A673 (cell line): Measurements from ENCODE around the gene NRL. TPM values are rescaled to one million over a fixed set of nuclear protein-coding genes. Genes with fewer than 3 reads are reported as not detected.
"Not testable (repeated sequence)": the region's sequence is repeated elsewhere in the genome, so short reads cannot be mapped to it uniquely, and the experiment has no call there.

Experiments
- BruUV-seq: library from RNA; stranded (reverse); fragments of 400-500 nt; replicated peaks from 2 replicates; lab custom pipeline; 2021; lab: Mats Ljungman, UMichigan
- CTCF ChIA-PET: fragments of 300-600 bp; sonication (Branson Sonifier 250); formaldehyde crosslinking; loops from one replicate; lab custom pipeline; 2022; ENCODE audit warnings: antibody characterized with exemption; lab: Charles Lee
- POLR2A ChIA-PET: fragments of 300-600 bp; sonication (Branson Sonifier 250); formaldehyde crosslinking; loops from one replicate; lab custom pipeline; 2022; ENCODE audit warnings: antibody characterized with exemption; ENCODE audit not compliant: low non-redundant PET; lab: Charles Lee
- DNase-seq: peaks from one replicate; pipeline ENCODE4 v3.0.0-alpha.2; 2015; ENCODE audit warnings: low spot score
- H3K27ac ChIP-seq: fragments of 200-600 bp; sonication (generic); 2 replicates; pipeline ENCODE4 v1.5.1; 2016; ENCODE audit warnings: mixed run types, low read depth, mild to moderate bottlenecking, mixed read lengths, antibody characterized with exemption, low read length; ENCODE audit not compliant: poor library complexity, severe bottlenecking
- H3K27me3 ChIP-seq: fragments of 200-600 bp; sonication (generic); replicated peaks from 2 replicates; pipeline ENCODE4 v1.6.1; 2017; ENCODE audit warnings: mixed run types, low read depth, mild to moderate bottlenecking, mixed read lengths, antibody characterized with exemption, low read length; ENCODE audit not compliant: insufficient read depth, poor library complexity
- H3K36me3 ChIP-seq: fragments of 200-600 bp; sonication (generic); 2 replicates; pipeline ENCODE4 v1.6.1; 2016; ENCODE audit warnings: mixed run types, mild to moderate bottlenecking, mixed read lengths, antibody characterized with exemption, low read length; ENCODE audit not compliant: insufficient read depth, poor library complexity, severe bottlenecking
- H3K4me1 ChIP-seq: fragments of 200-600 bp; sonication (generic); 2 replicates; pipeline ENCODE4 v1.6.1; 2017; ENCODE audit warnings: mixed run types, mild to moderate bottlenecking, mixed read lengths, antibody characterized with exemption, low read length; ENCODE audit not compliant: insufficient read depth, poor library complexity, severe bottlenecking
- H3K4me3 ChIP-seq: fragments of 200-600 bp; sonication (generic); 2 replicates; pipeline ENCODE4 v1.5.1; 2016; ENCODE audit warnings: low read depth, mixed run types, mild to moderate bottlenecking, mixed read lengths, low read length; ENCODE audit not compliant: poor library complexity, severe bottlenecking
- H3K9me3 ChIP-seq: fragments of 200-600 bp; sonication (generic); 2 replicates; pipeline ENCODE4 v1.6.1; 2016; ENCODE audit warnings: mixed run types, low read depth, mild to moderate bottlenecking, mixed read lengths, antibody characterized with exemption, low read length; ENCODE audit not compliant: poor library complexity, severe bottlenecking
- CTCF ChIP-seq: fragments of 300-800, 200-600 bp; sonication (generic); conservative IDR thresholded peaks from 2 replicates; pipeline ENCODE4 v1.5.1; 2017; ENCODE audit warnings: low read depth, mild to moderate bottlenecking, antibody characterized with exemption, low read length, moderate library complexity, mixed read lengths
- EZH2 ChIP-seq: fragments of 200-600 bp; sonication (generic); IDR thresholded peaks from 2 replicates; pipeline ENCODE4 v1.6.1; 2017; ENCODE audit warnings: borderline replicate concordance, low read depth, mild to moderate bottlenecking, mixed read lengths, antibody characterized with exemption, low read length; ENCODE audit not compliant: poor library complexity, severe bottlenecking
- intact Hi-C: fragments of 100-400 bp; cut with micrococcal nuclease; formaldehyde crosslinking; loops from one replicate; pipeline ENCODE4 v1.10.0; 2022; ENCODE audit not compliant: unreplicated experiment
- total RNA-seq: library from RNA; stranded (reverse); gene quantifications from 2 replicates; pipeline ENCODE4 v1.2.3, GENCODE V29; 2021

Gene NRL
- total RNA-seq, 1 experiment from 2014 or later = 1.9 TPM

GRCh38 chr14:24106672-24107271 lies 8.0 kb downstream of the NRL start:
- no peak overlapping the region for H3K27ac ChIP-seq
- peaks cover 6% of the 10 kb centered on the region for H3K36me3 ChIP-seq
- no peak overlapping the region for H3K4me3 ChIP-seq
- no peaks in the 10 kb centered on the region for H3K27me3 ChIP-seq
- TF ChIP-seq CTCF = no peak
- no peak for TF ChIP-seq EZH2
- ChIA-PET CTCF (interaction anchor here (0.7 kb wide), 1 partner anchor 16 kb away, joined by 11 read pairs; no protein-coding TSS in a partner anchor), POLR2A (interaction anchor here (1.1 to 1.6 kb wide), 2 partner anchors 8 to 13 kb away, joined by 5 read pairs; partner anchors contain the start of genes DCAF11, NRL and PCK2)
- no peak for DNase-seq
- intact Hi-C loops = loop anchor here (5.0 kb wide), 1 partner anchor 49 kb away; no protein-coding TSS in a partner anchor
- BruUV-seq = no TSS peak
- no peaks in the 10 kb centered on the region for H3K4me1 ChIP-seq
- H3K9me3 ChIP-seq = no peaks in the 10 kb centered on the region

- CTCF ChIA-PET, BruUV-seq, H3K9me3 ChIP-seq, H3K27ac ChIP-seq, H3K4me3 ChIP-seq, H3K36me3 ChIP-seq, H3K4me1 ChIP-seq, H3K27me3 ChIP-seq, DNase-seq: not testable (repeated sequence)
- POLR2A ChIA-PET = interaction anchor here (0.7 to 1.6 kb wide), 3 partner anchors 9 to 12 kb away, joined by 3 to 5 read pairs (median 5); partner anchors contain the start of genes DCAF11, NRL and PCK2
- intact Hi-C loops = loop anchor here (5.0 kb wide), 1 partner anchor 48 kb away; no protein-coding TSS in a partner anchor
These were observed 9.0 kb downstream of the NRL start for GRCh38 chr14:24105609-24106239.

- DNase-seq = no peak
- no TSS peak for BruUV-seq
- H3K27me3 ChIP-seq = no peaks in the 10 kb centered on the region
- H3K27ac ChIP-seq = no peak overlapping the region
- intact Hi-C loops = no loop called here
- CTCF ChIA-PET = no interaction called here
- H3K9me3 ChIP-seq = no peaks in the 10 kb centered on the region
- TF ChIP-seq EZH2 (no peak), CTCF (no peak)
- no peak overlapping the region for H3K4me3 ChIP-seq
- POLR2A ChIA-PET = no interaction called here
- H3K4me1 ChIP-seq = no peaks in the 10 kb centered on the region
- peaks cover 21% of the 10 kb centered on the region for H3K36me3 ChIP-seq
These were observed 11.3 kb downstream of the NRL start for GRCh38 chr14:24103451-24103850.
